ENCODE data around the gene MRPL51.

DNA sequence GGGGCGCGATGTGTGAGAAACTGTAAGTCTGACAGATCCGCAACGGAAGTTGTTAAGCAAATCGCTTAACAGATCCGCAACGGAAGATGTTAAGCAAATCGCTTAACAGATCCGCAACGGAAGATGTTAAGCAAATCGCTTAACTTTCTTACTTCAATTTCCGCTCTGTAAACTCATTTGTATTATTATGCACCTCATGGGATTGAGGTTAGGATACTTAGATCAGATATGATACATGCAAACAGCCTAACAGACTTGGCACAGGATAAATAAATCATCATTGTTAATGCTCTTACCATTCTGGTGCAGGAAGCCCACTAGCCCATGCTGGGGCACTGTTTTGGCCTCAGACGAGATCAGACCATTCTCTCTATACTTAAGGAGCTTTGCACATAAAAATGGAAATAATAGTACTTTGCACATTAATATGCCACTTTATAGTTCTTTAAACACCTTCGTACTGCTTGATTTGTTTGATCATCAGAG is 1.2 kb upstream of the MRPL51 start:
- TF ChIP-seq EZH2phosphoT487 (IDR thresholded peaks at IDR 0.05; ENCODE audit: insufficient read depth, low read depth) (no peak), EZH2 (IDR thresholded peaks at IDR 0.05; ENCODE audit: insufficient read depth, poor library complexity, severe bottlenecking) (no peak)
